Trophoblast cell (in vitro differentiated cells and primary cell): ENCODE data around the gene INTS4.
A peak's percentile ranks its signal among the peaks of the same experiment; 100 is the strongest.
"Not testable (repeated sequence)": the region's sequence is repeated elsewhere in the genome, so short reads cannot be mapped to it uniquely, and the experiment has no call there.

Experiments
- DNase-seq, 2 donors: peaks; one replicate each; pipeline ENCODE4 v3.0.0-alpha.2; 2016
- H2AFZ ChIP-seq: 2 replicates; pipeline ENCODE4 v1.6.1; 2013; ENCODE audit warnings: low read length, moderate library complexity, mild to moderate bottlenecking; ENCODE audit not compliant: insufficient read depth, poor library complexity
- H2AK5ac ChIP-seq: 2 replicates; pipeline ENCODE4 v1.6.1; 2013; ENCODE audit warnings: mild to moderate bottlenecking, low read length
- H2BK120ac ChIP-seq: 2 replicates; pipeline ENCODE4 v1.6.1; 2013; ENCODE audit warnings: low read length, mild to moderate bottlenecking, moderate library complexity; ENCODE audit not compliant: insufficient read depth, poor library complexity
- H2BK12ac ChIP-seq: 2 replicates; pipeline ENCODE4 v1.6.1; 2013; ENCODE audit warnings: mild to moderate bottlenecking, low read length, moderate library complexity
- H2BK5ac ChIP-seq: 2 replicates; pipeline ENCODE4 v1.6.1; 2013; ENCODE audit warnings: low read length, low read depth, moderate library complexity, mild to moderate bottlenecking; ENCODE audit not compliant: poor library complexity
- H3K14ac ChIP-seq: 2 replicates; pipeline ENCODE4 v1.6.1; 2013; ENCODE audit warnings: mild to moderate bottlenecking, low read length
- H3K18ac ChIP-seq: 2 replicates; pipeline ENCODE4 v1.6.1; 2013; ENCODE audit warnings: mild to moderate bottlenecking, low read length
- H3K23ac ChIP-seq: 2 replicates; pipeline ENCODE4 v1.6.1; 2013; ENCODE audit warnings: low read length
- H3K27ac ChIP-seq: 2 replicates; pipeline ENCODE4 v1.5.1; 2013; ENCODE audit warnings: low read depth, mild to moderate bottlenecking, inconsistent platforms, low read length, moderate library complexity
- H3K27me3 ChIP-seq: 2 replicates; pipeline ENCODE4 v1.6.1; 2013; ENCODE audit warnings: inconsistent platforms, mild to moderate bottlenecking, low read length, moderate library complexity; ENCODE audit not compliant: insufficient read depth
- H3K36me3 ChIP-seq, 2 experiments: 1 replicate in 1 of 2; 2 replicates in 1 of 2; pipeline ENCODE4 v1.6.1; 2013; ENCODE audit warnings: low read length in 2 of 2, mild to moderate bottlenecking in 2 of 2, moderate library complexity in 1 of 2; ENCODE audit not compliant: insufficient read depth in 2 of 2, control insufficient read depth in 1 of 2
- H3K4ac ChIP-seq: 2 replicates; pipeline ENCODE4 v1.6.1; 2013; ENCODE audit warnings: low read depth, mild to moderate bottlenecking, low read length, moderate library complexity
- H3K4me1 ChIP-seq, 2 experiments: 1 replicate in 1 of 2; 2 replicates in 1 of 2; pipeline ENCODE4 v1.6.1; 2013; ENCODE audit warnings: low read length in 2 of 2, mild to moderate bottlenecking in 2 of 2, moderate library complexity in 1 of 2; ENCODE audit not compliant: insufficient read depth in 2 of 2, control insufficient read depth in 1 of 2
- H3K4me2 ChIP-seq: 2 replicates; pipeline ENCODE4 v1.6.1; 2013; ENCODE audit warnings: inconsistent platforms, mild to moderate bottlenecking, low read length, moderate library complexity
- H3K4me3 ChIP-seq: 2 replicates; pipeline ENCODE4 v1.5.1; 2013; ENCODE audit warnings: mild to moderate bottlenecking, low read depth, low read length, inconsistent platforms
- H3K79me1 ChIP-seq: one replicate; pipeline ENCODE4 v1.6.1; 2013; ENCODE audit warnings: low read length
- H3K79me2 ChIP-seq: 2 replicates; pipeline ENCODE4 v1.6.1; 2013; ENCODE audit warnings: low read length, mild to moderate bottlenecking; ENCODE audit not compliant: control insufficient read depth, insufficient read depth, poor library complexity
- H3K9ac ChIP-seq: 2 replicates; pipeline ENCODE4 v1.6.1; 2013; ENCODE audit warnings: mild to moderate bottlenecking, low read length
- H3K9me3 ChIP-seq: 2 replicates; pipeline ENCODE4 v1.6.1; 2013; ENCODE audit warnings: low read depth, mild to moderate bottlenecking, control low read depth, inconsistent platforms, low read length; ENCODE audit not compliant: insufficient read depth
- H4K12ac ChIP-seq: 2 replicates; pipeline ENCODE4 v1.6.1; 2013; ENCODE audit warnings: low read depth, mild to moderate bottlenecking, low read length, moderate library complexity
- H4K8ac ChIP-seq: 2 replicates; pipeline ENCODE4 v1.6.1; 2013; ENCODE audit warnings: low read depth, mild to moderate bottlenecking, low read length, moderate library complexity
- H4K91ac ChIP-seq: one replicate; pipeline ENCODE4 v1.6.1; 2013; ENCODE audit warnings: low read depth, mild to moderate bottlenecking, low read length, moderate library complexity
- WGBS: extraction: QIAGEN DNeasy Blood & Tissue Kit; methylation state at CpG from one replicate; pipeline ENCODE4 v1.1.7; 2013; ENCODE audit warnings: missing lambda C conversion rate; ENCODE audit not compliant: insufficient read length, insufficient coverage; ENCODE audit errors: extremely low coverage; 5-methylcytosine and 5-hydroxymethylcytosine counted together

The INTS4 gene

DNA sequence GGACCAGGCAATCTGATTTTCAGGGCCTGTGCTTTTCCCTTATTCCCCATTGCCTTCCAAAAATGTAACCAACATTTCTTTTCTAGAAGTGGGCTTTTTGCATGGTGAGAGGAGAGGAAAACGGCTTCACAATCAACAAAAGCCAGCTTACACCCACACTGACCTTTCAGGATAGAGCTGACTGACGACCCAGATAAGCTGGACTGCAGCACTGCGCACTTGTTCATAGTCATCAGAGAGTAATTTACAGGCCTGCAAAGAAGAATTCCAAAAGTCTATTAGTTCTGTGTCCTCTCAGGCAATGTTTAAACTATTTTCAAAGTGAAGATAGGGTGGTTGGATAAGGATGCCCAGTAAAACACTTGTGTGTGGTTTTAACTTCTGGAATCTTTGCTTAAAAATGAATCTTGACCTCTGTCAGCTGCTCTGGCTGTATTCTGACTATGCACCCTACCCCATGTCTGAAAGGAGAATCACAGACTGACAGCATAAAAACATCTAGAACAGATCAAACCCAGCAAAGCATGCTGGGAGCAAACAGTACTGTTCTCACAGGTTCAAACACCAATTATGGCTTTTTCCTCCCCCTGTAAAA, 35.8 kb downstream of the INTS4 start:
- H3K4me2 ChIP-seq, H2BK5ac ChIP-seq, H2AFZ ChIP-seq, H3K23ac ChIP-seq, H3K27ac ChIP-seq, H4K91ac ChIP-seq, H3K4me1 ChIP-seq, H4K12ac ChIP-seq, H3K4me3 ChIP-seq, H2AK5ac ChIP-seq, H3K79me1 ChIP-seq, H3K27me3 ChIP-seq, H3K9ac ChIP-seq, H3K4ac ChIP-seq, H4K8ac ChIP-seq, H3K79me2 ChIP-seq, H3K18ac ChIP-seq, H2BK120ac ChIP-seq, H2BK12ac ChIP-seq, H3K9me3 ChIP-seq, H3K14ac ChIP-seq: not testable (repeated sequence)
- peaks cover 10 to 13% of the 10 kb centered on the region in 2 experiments for H3K36me3 ChIP-seq
- no CpG with 5 or more reads among the region's 3 CpGs for WGBS
- peak in 1 of 2 donors; percentile 2 for DNase-seq

- not testable (repeated sequence) for H4K91ac ChIP-seq, H3K4me3 ChIP-seq, H3K79me2 ChIP-seq, H3K36me3 ChIP-seq, H3K27ac ChIP-seq, H2BK12ac ChIP-seq, H2BK5ac ChIP-seq, H2AFZ ChIP-seq, H3K4me1 ChIP-seq, H3K14ac ChIP-seq, H3K9me3 ChIP-seq, H3K27me3 ChIP-seq, H2AK5ac ChIP-seq, H2BK120ac ChIP-seq, H4K12ac ChIP-seq, H3K18ac ChIP-seq, H3K9ac ChIP-seq, H3K4me2 ChIP-seq, H3K23ac ChIP-seq, H3K79me1 ChIP-seq, H3K4ac ChIP-seq, H4K8ac ChIP-seq
- DNase-seq = peak in 1 of 2 donors; percentile 4
- WGBS = no CpG with 5 or more reads among the region's 1 CpG
These were observed 51.2 kb downstream of the INTS4 start for GRCh38 chr11:77943296-77943695.

GRCh38 chr11:77942465-77942864, 52.0 kb downstream of the INTS4 start:
- not testable (repeated sequence) for H3K27ac ChIP-seq, H2AFZ ChIP-seq, H3K9ac ChIP-seq, H3K4ac ChIP-seq, H3K27me3 ChIP-seq, H3K4me3 ChIP-seq, H3K4me1 ChIP-seq, H3K79me1 ChIP-seq, H3K14ac ChIP-seq, H2AK5ac ChIP-seq, H2BK12ac ChIP-seq, H3K79me2 ChIP-seq, H3K23ac ChIP-seq, H3K36me3 ChIP-seq, H2BK5ac ChIP-seq, H3K9me3 ChIP-seq, H4K91ac ChIP-seq, H2BK120ac ChIP-seq, H4K8ac ChIP-seq, H3K18ac ChIP-seq, H4K12ac ChIP-seq, DNase-seq, H3K4me2 ChIP-seq

- not testable (repeated sequence) for H3K27me3 ChIP-seq, H2AFZ ChIP-seq, H4K8ac ChIP-seq, H3K4ac ChIP-seq, H4K12ac ChIP-seq, H3K9me3 ChIP-seq, H3K27ac ChIP-seq, H3K4me3 ChIP-seq, DNase-seq, H2BK12ac ChIP-seq, H3K79me2 ChIP-seq, H3K4me1 ChIP-seq, H2AK5ac ChIP-seq, H2BK120ac ChIP-seq, H3K14ac ChIP-seq, H4K91ac ChIP-seq, H3K4me2 ChIP-seq, H3K23ac ChIP-seq, H2BK5ac ChIP-seq, H3K36me3 ChIP-seq, H3K18ac ChIP-seq, H3K79me1 ChIP-seq, H3K9ac ChIP-seq
- no CpG with 5 or more reads among the region's 24 CpGs for WGBS
These were observed 60.9 kb downstream of the INTS4 start for GRCh38 chr11:77933596-77933995.
